Spinal cord (tissue), 10 donors: ENCODE data around the gene FLRT2. TPM values are rescaled to one million over a fixed set of nuclear protein-coding genes. Genes with fewer than 3 reads are reported as not detected.

Source experiments
- DNase-seq, 6 donors: peaks; one replicate each; pipeline versions ENCODE4 v3.0.0 to v3.0.0-alpha.2; 2013 to 2015; ENCODE audit warnings: low spot score in 6 of 6, low read depth in 4 of 6
- H3K27ac ChIP-seq: one replicate; pipeline ENCODE4 v1.5.1; 2013; ENCODE audit warnings: low read depth, low read length, control low read depth
- H3K27me3 ChIP-seq: one replicate; pipeline ENCODE4 v1.6.1; 2013; ENCODE audit warnings: low read length; ENCODE audit not compliant: control insufficient read depth, insufficient read depth
- H3K36me3 ChIP-seq: one replicate; pipeline ENCODE4 v1.6.1; 2013; ENCODE audit warnings: low read length; ENCODE audit not compliant: control insufficient read depth, insufficient read depth
- H3K4me1 ChIP-seq: one replicate; pipeline ENCODE4 v1.6.1; 2013; ENCODE audit warnings: low read length; ENCODE audit not compliant: control insufficient read depth, insufficient read depth
- H3K4me3 ChIP-seq: one replicate; pipeline ENCODE4 v1.5.1; 2013; ENCODE audit warnings: low read depth, low read length, control low read depth
- H3K9me3 ChIP-seq: one replicate; pipeline ENCODE4 v1.6.1; 2013; ENCODE audit warnings: low read length; ENCODE audit not compliant: control insufficient read depth, insufficient read depth
- whole genome bisulfite sequencing: methylation state at CpG from one replicate; pipeline ENCODE4 v1.1.5; 2013; ENCODE audit warnings: missing lambda C conversion rate; ENCODE audit not compliant: insufficient coverage; 5-methylcytosine and 5-hydroxymethylcytosine counted together
- polyA plus RNA-seq, 2 donors: library from polyadenylated mRNA; unstranded; fragments of 120-200 nt; gene quantifications; one replicate each; pipeline ENCODE4 v1.2.1, GENCODE V29; 2013; ENCODE audit not compliant: insufficient read length in 2 of 2
- total RNA-seq, 2 donors: library from RNA; depleted of rRNA in 1 of 2; stranded (reverse); fragments of 120-200 nt in 1 of 2; fragments of >200 nt in 1 of 2; gene quantifications; one replicate each; pipeline versions ENCODE4 v1.2.3 to v1.2.4, GENCODE V29; 2013 to 2014
- donor health status: healthy.

Gene FLRT2
- total and polyA plus RNA-seq, 4 donors: 60.2 to 215 (median 65.3) TPM

GRCh38 chr14:85574853-85575616 is 45.1 kb downstream of the FLRT2 start:
- no peak for DNase-seq
- Histone ChIP-seq H3K36me3 (no peaks in the 10 kb centered on the region), H3K9me3 (no peaks in the 10 kb centered on the region), H3K27ac (no peak overlapping the region), H3K4me3 (no peak overlapping the region), H3K4me1 (peaks cover 10% of the 10 kb centered on the region), H3K27me3 (no peaks in the 10 kb centered on the region)
- no CpG with 5 or more reads among the region's 3 CpGs for WGBS

GRCh38 chr14:85575617-85575898 is 45.6 kb downstream of the FLRT2 start:
- peaks cover 10% of the 10 kb centered on the region for H3K4me1 ChIP-seq
- no peaks in the 10 kb centered on the region for H3K9me3 ChIP-seq
- H3K4me3 ChIP-seq: no peak overlapping the region
- H3K36me3 ChIP-seq: no peaks in the 10 kb centered on the region
- peak overlapping the region; percentile 40 for H3K27ac ChIP-seq
- no peak for DNase-seq
- WGBS: no CpG with 5 or more reads among the region's 1 CpG
- no peaks in the 10 kb centered on the region for H3K27me3 ChIP-seq

- no peak overlapping the region for H3K4me3 ChIP-seq
- peaks cover 10% of the 10 kb centered on the region for H3K4me1 ChIP-seq
- WGBS: no CpG with 5 or more reads among the region's 3 CpGs
- no peaks in the 10 kb centered on the region for H3K9me3 ChIP-seq
- peak in 1 of 6 donors; percentile 53 for DNase-seq
- no peaks in the 10 kb centered on the region for H3K27me3 ChIP-seq
- no peaks in the 10 kb centered on the region for H3K36me3 ChIP-seq
- H3K27ac ChIP-seq: no peak overlapping the region
Observed at GRCh38 chr14:85576218-85576617, 46.3 kb downstream of the FLRT2 start.

GRCh38 chr14:85576848-85577542 is 47.1 kb downstream of the FLRT2 start:
- WGBS: no CpG with 5 or more reads among the region's 5 CpGs
- no peak overlapping the region for H3K27ac ChIP-seq
- H3K27me3 ChIP-seq: no peaks in the 10 kb centered on the region
- H3K4me1 ChIP-seq: peaks cover 10% of the 10 kb centered on the region
- H3K9me3 ChIP-seq: no peaks in the 10 kb centered on the region
- no peak for DNase-seq
- H3K4me3 ChIP-seq: no peak overlapping the region
- no peaks in the 10 kb centered on the region for H3K36me3 ChIP-seq

GRCh38 chr14:85577543-85578114 is 47.7 kb downstream of the FLRT2 start:
- Histone ChIP-seq H3K27ac (no peak overlapping the region), H3K36me3 (no peaks in the 10 kb centered on the region), H3K4me1 (peaks cover 10% of the 10 kb centered on the region), H3K9me3 (no peaks in the 10 kb centered on the region), H3K27me3 (no peaks in the 10 kb centered on the region), H3K4me3 (no peak overlapping the region)
- no peak for DNase-seq
- WGBS: 89% methylated on average over 4 of the region's 7 CpGs

GRCh38 chr14:85578357-85578756 is 48.4 kb downstream of the FLRT2 start:
- DNase-seq: no peak
- Histone ChIP-seq H3K27me3 (no peaks in the 10 kb centered on the region), H3K4me1 (peaks cover 10% of the 10 kb centered on the region), H3K36me3 (no peaks in the 10 kb centered on the region), H3K27ac (no peak overlapping the region), H3K9me3 (no peaks in the 10 kb centered on the region), H3K4me3 (no peak overlapping the region)
- 53% methylated on average over 3 of the region's 8 CpGs for WGBS

- Histone ChIP-seq H3K36me3 (no peaks in the 10 kb centered on the region), H3K27me3 (no peaks in the 10 kb centered on the region), H3K4me1 (peaks cover 15% of the 10 kb centered on the region), H3K9me3 (no peaks in the 10 kb centered on the region), H3K27ac (peak overlapping the region; percentile 10), H3K4me3 (no peak overlapping the region)
- DNase-seq: peak in 1 of 6 donors; percentile 67
- 67% methylated on average over 1 of the region's 2 CpGs for WGBS
Observed at GRCh38 chr14:85578930-85579329, 49.0 kb downstream of the FLRT2 start.

GRCh38 chr14:85579942-85580341 is 50.0 kb downstream of the FLRT2 start:
- H3K36me3 ChIP-seq: no peaks in the 10 kb centered on the region
- DNase-seq: peak in 4 of 6 donors; percentile 40 to 83 (median 52)
- H3K4me3 ChIP-seq: no peak overlapping the region
- peaks cover 20% of the 10 kb centered on the region for H3K4me1 ChIP-seq
- H3K27ac ChIP-seq: no peak overlapping the region
- H3K27me3 ChIP-seq: no peaks in the 10 kb centered on the region
- no peaks in the 10 kb centered on the region for H3K9me3 ChIP-seq

- Histone ChIP-seq H3K27me3 (no peaks in the 10 kb centered on the region), H3K27ac (no peak overlapping the region), H3K36me3 (no peaks in the 10 kb centered on the region), H3K4me3 (no peak overlapping the region), H3K9me3 (no peaks in the 10 kb centered on the region), H3K4me1 (peaks cover 20% of the 10 kb centered on the region)
- WGBS: no CpG with 5 or more reads among the region's 8 CpGs
- no peak for DNase-seq
Observed at GRCh38 chr14:85580536-85581140, 50.7 kb downstream of the FLRT2 start.
